GM18507 (cell line): ENCODE data around the gene BTD.

Experiments used
- DNase-seq: peaks from one replicate; pipeline ENCODE4 v3.0.0; 2011; ENCODE audit warnings: low read depth; ENCODE audit not compliant: insufficient read length; ENCODE audit errors: extremely low spot score
- FAIRE-seq: peaks from 2 replicates; lab custom pipeline; 2011; peaks lifted over from hg19 to GRCh38; lab: Jason Lieb, UNC

The BTD gene

DNA sequence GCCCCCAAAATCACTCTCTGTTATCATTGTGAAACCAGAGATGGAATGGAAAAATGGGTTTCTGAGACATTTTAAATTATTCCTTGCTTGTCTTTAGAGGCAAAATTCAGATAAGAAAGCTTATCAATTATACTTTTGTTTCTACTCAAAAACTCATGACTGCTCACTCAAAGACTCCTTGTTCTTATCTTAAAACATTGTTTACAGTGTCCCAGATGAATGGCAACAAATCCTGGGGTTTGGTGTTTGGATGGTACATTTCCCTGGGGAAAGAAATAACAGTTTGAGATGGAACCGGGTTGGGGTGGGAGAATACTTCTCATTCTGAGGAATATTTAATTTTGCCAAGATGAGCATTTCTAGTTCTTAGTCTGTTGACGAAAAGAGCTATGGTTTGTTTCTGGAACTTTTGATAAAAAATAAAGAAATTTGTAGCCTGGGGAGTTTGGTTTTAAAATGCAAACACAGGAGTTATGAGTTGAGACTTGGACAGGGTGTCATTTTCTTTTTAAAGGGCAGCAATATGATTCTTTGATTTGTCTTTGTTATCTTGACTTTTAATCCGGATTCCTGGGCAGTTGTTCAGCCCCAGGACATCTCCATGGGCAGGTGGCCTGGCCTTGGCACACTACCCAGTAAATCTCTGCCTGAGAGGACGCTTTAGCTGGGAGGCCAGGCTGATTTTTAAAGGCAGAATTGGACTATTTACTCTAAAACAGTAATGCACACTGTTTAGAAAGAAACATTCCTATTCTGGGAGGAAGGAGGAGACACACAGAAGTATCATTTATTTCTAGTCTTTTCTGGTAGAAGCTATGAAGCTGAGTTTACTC, 32.4 kb downstream of the BTD start:
- FAIRE-seq, result no peak
- no peak for DNase-seq

DNA sequence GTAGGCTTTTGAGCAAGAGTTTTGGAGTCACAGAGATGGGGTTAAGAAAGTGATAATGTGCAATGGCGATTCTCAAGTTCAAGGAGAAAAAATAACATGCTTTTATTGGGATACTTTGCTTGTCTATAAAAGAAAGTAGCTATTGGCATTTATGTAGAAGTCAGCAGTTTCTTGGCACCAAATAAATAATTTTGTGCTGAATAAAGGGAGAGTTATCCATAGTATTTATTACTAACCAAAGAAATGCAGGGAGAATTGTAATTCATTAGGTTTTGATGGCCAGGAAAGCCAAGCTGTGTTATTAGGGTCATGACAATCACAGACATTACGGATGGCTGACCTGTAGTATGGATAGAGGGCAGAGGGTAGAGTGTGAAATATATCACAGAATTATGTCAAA, 33.1 kb downstream of the BTD start:
- FAIRE-seq, result no peak

DNA sequence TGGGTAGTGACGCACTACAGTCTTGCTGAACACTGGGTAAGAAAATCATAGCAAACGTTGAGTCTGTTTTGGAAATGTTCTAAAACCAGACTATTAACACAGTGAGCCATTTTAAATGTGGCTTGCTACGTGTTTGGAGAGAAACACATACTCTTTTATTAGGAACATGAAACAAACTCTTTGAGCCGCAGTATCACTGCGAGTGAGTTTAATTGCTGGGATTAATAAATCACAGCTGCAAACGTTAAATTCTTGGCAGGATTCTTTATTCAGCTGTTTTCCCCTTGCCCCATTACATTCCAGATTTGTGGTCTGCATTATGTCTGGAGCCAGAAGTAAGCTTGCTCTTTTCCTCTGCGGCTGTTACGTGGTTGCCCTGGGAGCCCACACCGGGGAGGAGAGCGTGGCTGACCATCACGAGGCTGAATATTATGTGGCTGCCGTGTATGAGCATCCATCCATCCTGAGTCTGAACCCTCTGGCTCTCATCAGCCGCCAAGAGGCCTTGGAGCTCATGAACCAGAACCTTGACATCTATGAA, 33.6 kb downstream of the BTD start:
- no peak for DNase-seq
- no peak for FAIRE-seq

More for the DNA sequence above, 33.1 kb downstream of the BTD start:
- DNase-seq, result no peak

GRCh38 chr3:15636028-15636709, 34.6 kb downstream of the BTD start:
- peak; percentile 46 for FAIRE-seq
- DNase-seq, result no peak

- FAIRE-seq, result peak; percentile 76
- DNase-seq, result no peak
Measured at GRCh38 chr3:15637131-15637951, 35.8 kb downstream of the BTD start.

- DNase-seq (no peak), FAIRE-seq (no peak)
Measured at GRCh38 chr3:15638193-15638890, 36.8 kb downstream of the BTD start.

- DNase-seq, result no peak
- no peak for FAIRE-seq
Measured at GRCh38 chr3:15638891-15639262, 37.3 kb downstream of the BTD start.

DNA sequence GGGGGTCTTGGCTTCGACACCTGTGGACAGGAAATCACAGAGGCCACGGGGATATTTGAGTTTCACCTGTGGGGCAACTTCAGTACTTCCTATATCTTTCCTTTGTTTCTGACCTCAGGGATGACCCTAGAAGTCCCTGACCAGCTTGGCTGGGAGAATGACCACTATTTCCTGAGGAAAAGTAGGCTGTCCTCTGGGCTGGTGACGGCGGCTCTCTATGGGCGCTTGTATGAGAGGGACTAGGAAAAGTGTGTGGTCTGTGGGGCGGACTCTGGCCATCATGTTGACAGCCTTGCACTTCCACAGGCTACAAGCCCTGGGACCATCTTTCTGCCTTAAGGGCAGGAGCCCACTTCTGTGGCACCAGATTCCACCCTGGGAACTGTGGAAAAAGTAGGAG, 43.7 kb downstream of the BTD start:
- FAIRE-seq, result no peak
- no peak for DNase-seq

- FAIRE-seq, result no peak
- no peak for DNase-seq
Measured at GRCh38 chr3:15645740-15646501, 44.4 kb downstream of the BTD start.

- no peak for FAIRE-seq
- DNase-seq, result no peak
Measured at GRCh38 chr3:15646851-15647511, 45.4 kb downstream of the BTD start.

GRCh38 chr3:15647611-15648167, 46.1 kb downstream of the BTD start:
- DNase-seq, result no peak
- FAIRE-seq, result peak; percentile 97

DNA sequence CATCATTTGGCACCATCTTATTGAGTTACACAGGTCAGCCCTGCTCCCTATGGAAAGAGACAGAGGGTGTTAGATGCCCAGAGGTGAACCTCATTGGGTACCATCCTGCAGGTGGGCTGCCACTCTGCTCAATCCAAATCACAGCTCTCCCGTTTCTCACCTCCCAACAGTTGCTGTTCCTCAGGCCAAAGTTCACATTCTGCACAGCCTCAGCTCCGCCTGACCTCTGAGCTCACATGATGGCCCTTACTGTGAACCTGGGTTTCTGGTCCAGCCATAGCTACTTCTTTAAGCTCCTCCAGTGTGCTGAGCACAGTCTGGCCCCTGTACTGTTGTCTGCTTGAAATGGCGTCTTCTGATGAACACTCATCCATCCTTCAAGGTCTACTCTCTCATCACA, 47.8 kb downstream of the BTD start:
- DNase-seq (no peak), FAIRE-seq (no peak)

GRCh38 chr3:15649858-15650257, 48.3 kb downstream of the BTD start:
- no peak for FAIRE-seq

GRCh38 chr3:15651396-15651795, 49.9 kb downstream of the BTD start:
- DNase-seq (no peak), FAIRE-seq (no peak)

More at GRCh38 chr3:15649858-15650257, 48.3 kb downstream of the BTD start:
- DNase-seq, result no peak

- FAIRE-seq, result no peak
- no peak for DNase-seq
Measured at GRCh38 chr3:15653321-15653720, 51.8 kb downstream of the BTD start.

- DNase-seq (no peak), FAIRE-seq (no peak)
Measured at GRCh38 chr3:15654127-15654526, 52.6 kb downstream of the BTD start.

DNA sequence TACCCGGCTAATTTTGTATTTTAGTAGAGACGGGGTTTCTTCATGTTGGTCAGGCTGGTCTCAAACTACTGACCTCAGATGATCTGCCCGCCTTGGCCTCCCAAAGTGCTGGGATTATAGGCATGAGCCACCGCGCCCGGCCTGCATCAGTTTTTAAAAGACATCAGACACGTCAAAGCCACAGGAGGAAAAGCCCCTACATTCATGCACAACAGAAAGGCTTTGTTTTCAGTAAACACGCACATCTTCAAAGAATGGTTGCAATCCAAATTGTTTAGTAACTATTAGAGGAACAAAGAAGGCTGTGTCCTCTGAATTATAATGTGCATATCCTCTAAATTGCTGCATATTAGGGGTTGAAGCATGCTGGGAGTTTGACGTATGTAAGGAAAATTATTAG, 53.3 kb downstream of the BTD start:
- FAIRE-seq, result no peak
- no peak for DNase-seq

DNA sequence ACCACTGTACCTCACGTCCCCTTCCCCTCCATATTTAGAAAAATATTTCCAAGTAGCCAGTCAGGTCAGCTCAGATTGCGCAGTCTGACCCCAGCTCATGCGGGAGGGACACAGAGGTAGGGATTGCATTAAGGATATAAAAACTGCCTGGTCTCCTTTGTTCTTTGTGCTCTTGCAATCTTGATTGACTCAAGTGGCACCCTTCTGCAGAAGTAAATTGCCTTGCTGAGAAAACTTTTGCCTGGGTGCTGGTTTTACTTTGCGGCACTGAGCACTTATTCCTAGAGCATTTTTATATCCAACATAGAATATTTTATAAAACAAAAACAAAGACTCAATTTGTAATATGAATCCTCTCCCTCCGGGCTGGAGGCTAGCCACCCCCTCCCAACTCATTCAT, 54.8 kb downstream of the BTD start:
- no peak for FAIRE-seq
- no peak for DNase-seq
